H9 (cell line): Measurements from ENCODE around the gene FPR1. TPM values are rescaled to one million over a fixed set of nuclear protein-coding genes. Genes with fewer than 3 reads are reported as not detected.

Experiments
- DNase-seq: peaks from one replicate; pipeline ENCODE4 v3.0.0-alpha.2; 2017
- H2AFZ ChIP-seq: one replicate; pipeline ENCODE4 v1.6.1; 2013; ENCODE audit warnings: mild to moderate bottlenecking, low read length, control low read depth, moderate library complexity
- H2AK5ac ChIP-seq: 2 replicates; pipeline ENCODE4 v1.6.1; 2013; ENCODE audit warnings: low read length, control low read depth, mixed read lengths; ENCODE audit not compliant: insufficient read length
- H2BK120ac ChIP-seq: one replicate; pipeline ENCODE4 v1.6.1; 2013; ENCODE audit warnings: low read depth, mild to moderate bottlenecking, low read length, control low read depth, inconsistent platforms; ENCODE audit not compliant: poor library complexity, severe bottlenecking
- H2BK12ac ChIP-seq: 2 replicates; pipeline ENCODE4 v1.6.1; 2013; ENCODE audit warnings: low read length, control low read depth, mixed read lengths, low read depth; ENCODE audit not compliant: insufficient read length
- H2BK15ac ChIP-seq: 2 replicates; pipeline ENCODE4 v1.6.1; 2013; ENCODE audit warnings: low read depth, low read length, control low read depth
- H2BK20ac ChIP-seq: one replicate; pipeline ENCODE4 v1.6.1; 2013; ENCODE audit warnings: low read depth, mild to moderate bottlenecking, low read length, control low read depth, inconsistent platforms; ENCODE audit not compliant: poor library complexity, severe bottlenecking
- H2BK5ac ChIP-seq: 2 replicates; pipeline ENCODE4 v1.6.1; 2013; ENCODE audit warnings: low read length, control low read depth, mixed read lengths; ENCODE audit not compliant: insufficient read length
- H3K14ac ChIP-seq: 2 replicates; pipeline ENCODE4 v1.6.1; 2013; ENCODE audit warnings: low read length, control low read depth; ENCODE audit not compliant: insufficient read depth
- H3K18ac ChIP-seq: 2 replicates; pipeline ENCODE4 v1.6.1; 2013; ENCODE audit warnings: low read depth, mild to moderate bottlenecking, mixed read lengths, low read length, control low read depth; ENCODE audit not compliant: insufficient read length
- H3K23ac ChIP-seq: 2 replicates; pipeline ENCODE4 v1.6.1; 2013; ENCODE audit warnings: low read length, control low read depth, mixed read lengths, low read depth; ENCODE audit not compliant: insufficient read length
- H3K23me2 ChIP-seq: 2 replicates; pipeline ENCODE4 v1.6.1; 2013; ENCODE audit warnings: low read depth, mild to moderate bottlenecking, mixed read lengths, low read length, control low read depth; ENCODE audit not compliant: insufficient read length, poor library complexity, severe bottlenecking
- H3K27ac ChIP-seq: 2 replicates; pipeline ENCODE4 v1.5.1; 2013; ENCODE audit warnings: low read length, control low read depth, mixed read lengths, low read depth; ENCODE audit not compliant: insufficient read length
- H3K27me3 ChIP-seq: 2 replicates; pipeline ENCODE4 v1.6.1; 2013; ENCODE audit warnings: low read length, control low read depth, inconsistent platforms; ENCODE audit not compliant: insufficient read depth
- H3K4ac ChIP-seq: 2 replicates; pipeline ENCODE4 v1.6.1; 2013; ENCODE audit warnings: low read depth, mild to moderate bottlenecking, control low read depth, inconsistent platforms, low read length, moderate library complexity
- H3K4me1 ChIP-seq: 2 replicates; pipeline ENCODE4 v1.6.1; 2013; ENCODE audit warnings: low read length, control low read depth, inconsistent platforms; ENCODE audit not compliant: insufficient read depth
- H3K4me2 ChIP-seq: 2 replicates; pipeline ENCODE4 v1.6.1; 2013; ENCODE audit warnings: low read length, control low read depth, mixed read lengths; ENCODE audit not compliant: insufficient read length, insufficient read depth
- H3K56ac ChIP-seq: 2 replicates; pipeline ENCODE4 v1.6.1; 2013; ENCODE audit warnings: low read depth, mild to moderate bottlenecking, mixed read lengths, low read length, control low read depth; ENCODE audit not compliant: insufficient read length
- H3K79me1 ChIP-seq: 2 replicates; pipeline ENCODE4 v1.6.1; 2013; ENCODE audit warnings: low read depth, mild to moderate bottlenecking, moderate library complexity, low read length, control low read depth, inconsistent platforms; ENCODE audit not compliant: insufficient read depth, poor library complexity, severe bottlenecking
- H3K79me2 ChIP-seq: 2 replicates; pipeline ENCODE4 v1.6.1; 2013; ENCODE audit warnings: low read length, control low read depth, inconsistent platforms; ENCODE audit not compliant: insufficient read depth
- H3K9ac ChIP-seq: 2 replicates; pipeline ENCODE4 v1.6.1; 2013; ENCODE audit warnings: low read length, control low read depth, mixed read lengths; ENCODE audit not compliant: insufficient read length; ENCODE audit errors: extremely low read depth
- H3K9me3 ChIP-seq: one replicate; pipeline ENCODE4 v1.6.1; 2013; ENCODE audit warnings: low read depth, low read length, inconsistent platforms; ENCODE audit not compliant: control insufficient read depth
- H3T11ph ChIP-seq: one replicate; pipeline ENCODE4 v1.6.1; 2013; ENCODE audit warnings: mild to moderate bottlenecking, low read length, control low read depth, inconsistent platforms
- H4K20me1 ChIP-seq: one replicate; pipeline ENCODE4 v1.6.1; 2013; ENCODE audit not compliant: control insufficient read depth, insufficient read length, insufficient read depth
- H4K5ac ChIP-seq: 2 replicates; pipeline ENCODE4 v1.6.1; 2013; ENCODE audit warnings: low read depth, mild to moderate bottlenecking, mixed read lengths, low read length, control low read depth; ENCODE audit not compliant: insufficient read length
- H4K8ac ChIP-seq: replicated peaks from 2 replicates; pipeline ENCODE4 v1.6.1; 2013; ENCODE audit warnings: low read length, control low read depth, mixed read lengths, low read depth; ENCODE audit not compliant: insufficient read length
- H4K91ac ChIP-seq: 2 replicates; pipeline ENCODE4 v1.6.1; 2013; ENCODE audit warnings: low read depth, mild to moderate bottlenecking, moderate library complexity, mixed read lengths, low read length, control low read depth; ENCODE audit not compliant: insufficient read length
- H3K27ac Mint-ChIP-seq, 3 experiments: 2 replicates in 2 of 3; 3 replicates in 1 of 3; pipeline ENCODE4 v1.8.0; 2020 to 2021; ENCODE audit warnings: mixed read lengths in 3 of 3, mild to moderate bottlenecking in 1 of 3, moderate library complexity in 1 of 3
- H3K27me3 Mint-ChIP-seq: 2 replicates; pipeline ENCODE4 v1.8.0; 2021; ENCODE audit warnings: low read depth, mild to moderate bottlenecking, moderate library complexity, mixed read lengths
- H3K36me3 Mint-ChIP-seq, 3 experiments: 2 replicates in 2 of 3; 3 replicates in 1 of 3; pipeline ENCODE4 v1.8.0; 2020 to 2021; ENCODE audit warnings: low read depth in 3 of 3, mixed read lengths in 3 of 3; ENCODE audit not compliant: insufficient read depth in 1 of 3
- H3K4me1 Mint-ChIP-seq, 2 experiments: 2 replicates each; pipeline ENCODE4 v1.8.0; 2020; ENCODE audit warnings: mixed read lengths in 2 of 2
- H3K4me3 Mint-ChIP-seq, 2 experiments: 2 replicates in 1 of 2; 3 replicates in 1 of 2; pipeline ENCODE4 v1.8.0; 2020 to 2021; ENCODE audit warnings: mild to moderate bottlenecking in 2 of 2, mixed read lengths in 2 of 2, moderate library complexity in 1 of 2
- H3K9me3 Mint-ChIP-seq, 2 experiments: 2 replicates in 1 of 2; 3 replicates in 1 of 2; pipeline ENCODE4 v1.8.0; 2020; ENCODE audit warnings: mild to moderate bottlenecking in 2 of 2, mixed read lengths in 2 of 2, moderate library complexity in 1 of 2
- WGBS: extraction: QIAGEN DNeasy Blood & Tissue Kit; methylation state at CpG from one replicate; pipeline ENCODE4 v1.1.7; 2013; ENCODE audit warnings: missing lambda C conversion rate, low lambda C conversion rate, mixed read lengths; ENCODE audit not compliant: insufficient read length; ENCODE audit errors: extremely low coverage; 5-methylcytosine and 5-hydroxymethylcytosine counted together
- total RNA-seq: library from RNA; stranded (reverse); gene quantifications from 2 replicates; pipeline ENCODE4 v1.2.1, GENCODE V29; 2021
- TF ChIP-seq, protein P1 (sequence below): fragments of 200-600 bp; sonication (generic); conservative IDR thresholded peaks from 3 replicates; pipeline ENCODE4 v1.8.0; 2021; ENCODE audit warnings: antibody characterized with exemption, mild to moderate bottlenecking

Gene FPR1
- total RNA-seq, 1 experiment from 2014 or later, result not detected

DNA sequence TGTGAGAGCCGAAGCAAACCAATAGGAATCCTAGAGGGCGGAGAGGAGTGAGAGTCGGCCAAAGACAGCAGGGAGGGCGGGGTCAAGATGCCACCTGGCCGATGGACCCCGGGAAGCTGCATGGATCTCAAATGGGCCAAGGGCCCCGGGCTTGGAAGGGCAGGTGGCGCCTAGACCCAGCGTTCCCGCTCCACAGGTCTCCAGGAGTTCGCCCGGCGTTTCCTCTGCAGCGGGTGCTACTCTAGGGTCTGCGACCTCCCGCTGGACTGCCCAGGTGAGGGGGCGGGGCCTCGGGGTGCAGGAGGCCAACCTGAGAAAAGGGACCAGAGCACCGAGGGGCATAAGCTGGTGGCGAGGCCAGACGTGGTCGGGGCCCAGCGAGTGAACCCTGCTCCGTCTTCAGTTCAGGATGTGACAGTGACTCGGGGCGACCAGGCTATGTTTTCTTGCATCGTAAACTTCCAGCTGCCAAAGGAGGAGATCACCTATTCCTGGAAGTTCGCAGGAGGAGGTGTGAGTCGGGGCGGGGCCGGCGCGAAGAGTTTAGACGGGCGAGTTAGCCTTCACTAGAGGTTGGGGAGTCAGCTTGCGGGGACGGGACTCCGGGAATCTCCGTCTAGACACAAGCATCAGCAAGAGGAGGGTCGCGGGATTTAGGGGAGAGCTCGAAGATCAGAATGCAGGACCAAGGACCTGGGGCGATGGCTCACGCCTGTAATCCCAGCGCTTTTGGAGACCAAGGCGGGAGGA, 48.7 kb downstream of the FPR1 start:
- Histone ChIP-seq H2AK5ac (no peak overlapping the region), H3K23ac (no peak overlapping the region), H3K4ac (no peak overlapping the region), H2BK120ac (no peak overlapping the region), H3K27me3 (no peaks in the 10 kb centered on the region), H3K4me2 (peak overlapping the region; percentile 88), H4K8ac (no peak overlapping the region), H3K14ac (no peak overlapping the region; the same call in 1 of the 2 replicates), H4K91ac (no peak overlapping the region), H3T11ph (no peak overlapping the region), H2BK12ac (no peak overlapping the region), H3K18ac (no peak overlapping the region), H3K23me2 (peaks cover 19% of the 10 kb centered on the region), H2BK5ac (no peak overlapping the region), H3K9ac (no peak overlapping the region), H2BK20ac (no peak overlapping the region), H3K27ac (peak overlapping the region; percentile 66), H3K79me1 (no peaks in the 10 kb centered on the region), H3K79me2 (no peaks in the 10 kb centered on the region), H4K20me1 (no peaks in the 10 kb centered on the region), H2BK15ac (no peak overlapping the region), H3K9me3 (no peaks in the 10 kb centered on the region), H3K4me1 (peaks cover 2% of the 10 kb centered on the region; the same call in 1 of the 2 replicates), H4K5ac (no peak overlapping the region), H3K56ac (no peak overlapping the region), H2AFZ (no peak overlapping the region)
- WGBS, result no CpG with 5 or more reads among the region's 46 CpGs
- H3K9me3 Mint-ChIP-seq, result peaks cover 0 to 6% of the 10 kb centered on the region in 2 experiments; a peak in 2 of 5 replicates
- TF ChIP-seq, protein P1, sequence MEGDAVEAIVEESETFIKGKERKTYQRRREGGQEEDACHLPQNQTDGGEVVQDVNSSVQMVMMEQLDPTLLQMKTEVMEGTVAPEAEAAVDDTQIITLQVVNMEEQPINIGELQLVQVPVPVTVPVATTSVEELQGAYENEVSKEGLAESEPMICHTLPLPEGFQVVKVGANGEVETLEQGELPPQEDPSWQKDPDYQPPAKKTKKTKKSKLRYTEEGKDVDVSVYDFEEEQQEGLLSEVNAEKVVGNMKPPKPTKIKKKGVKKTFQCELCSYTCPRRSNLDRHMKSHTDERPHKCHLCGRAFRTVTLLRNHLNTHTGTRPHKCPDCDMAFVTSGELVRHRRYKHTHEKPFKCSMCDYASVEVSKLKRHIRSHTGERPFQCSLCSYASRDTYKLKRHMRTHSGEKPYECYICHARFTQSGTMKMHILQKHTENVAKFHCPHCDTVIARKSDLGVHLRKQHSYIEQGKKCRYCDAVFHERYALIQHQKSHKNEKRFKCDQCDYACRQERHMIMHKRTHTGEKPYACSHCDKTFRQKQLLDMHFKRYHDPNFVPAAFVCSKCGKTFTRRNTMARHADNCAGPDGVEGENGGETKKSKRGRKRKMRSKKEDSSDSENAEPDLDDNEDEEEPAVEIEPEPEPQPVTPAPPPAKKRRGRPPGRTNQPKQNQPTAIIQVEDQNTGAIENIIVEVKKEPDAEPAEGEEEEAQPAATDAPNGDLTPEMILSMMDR, result no peak
- H3K36me3 Mint-ChIP-seq, result peaks cover 18 to 59% (median 27%) of the 10 kb centered on the region in 3 experiments
- peak overlapping the region; percentile 70 to 96 for H3K4me3 Mint-ChIP-seq
- DNase-seq, result peak; percentile 91
- H3K27ac Mint-ChIP-seq, result peak overlapping the region; percentile 91 to 99 (median 97); a peak in 6 of 7 replicates
- H3K27me3 Mint-ChIP-seq, result no peaks in the 10 kb centered on the region
- peaks cover 27 to 33% of the 10 kb centered on the region in 2 experiments for H3K4me1 Mint-ChIP-seq
